ENCODE data around the gene C6orf118. TPM values are rescaled to one million over a fixed set of nuclear protein-coding genes. Genes with fewer than 3 reads are reported as not detected.
A peak's percentile ranks its signal among the peaks of the same experiment; 100 is the strongest.

Gene C6orf118
- total and polyA plus RNA-seq, 2 experiments from 2014 or later: not detected

GRCh38 chr6:165232731-165233488 lies 76.5 kb downstream of the C6orf118 start:
- DNase-seq: no peak
- no peak overlapping the region for H3K9ac ChIP-seq
- WGBS, 2 experiments (ENCODE audit: low coverage in 1 of 2, low lambda C conversion rate in 2 of 2, missing lambda C conversion rate in 2 of 2): 87 to 90% methylated on average over 8 of the region's 8 CpGs
- peaks cover 26% of the 10 kb centered on the region for H3K4me1 ChIP-seq (ENCODE audit: insufficient read depth)
- no peaks in the 10 kb centered on the region for H3K9me3 ChIP-seq (ENCODE audit: low read depth)
- in situ Hi-C loops (cut with MboI): loop anchor here (5.0 to 25.0 kb wide), 3 partner anchors 181 to 1671 kb away; no protein-coding TSS in a partner anchor
- no peak overlapping the region for H3K4me3 ChIP-seq
- H3K4me2 ChIP-seq (ENCODE audit: unreplicated experiment): no peak overlapping the region
- no peaks in the 10 kb centered on the region for H3K79me2 ChIP-seq (ENCODE audit: insufficient read depth)
- TF ChIP-seq EZH2phosphoT487 (IDR thresholded peaks at IDR 0.05; ENCODE audit: insufficient read depth, low read depth) (no peak), EZH2 (IDR thresholded peaks at IDR 0.05; ENCODE audit: insufficient read depth, poor library complexity, severe bottlenecking) (no peak)
- H3F3A ChIP-seq (ENCODE audit: insufficient read depth): peaks cover 22% of the 10 kb centered on the region
- H4K20me1 ChIP-seq (ENCODE audit: insufficient read depth): no peaks in the 10 kb centered on the region
- no peak overlapping the region for H3K27ac ChIP-seq
- H2AFZ ChIP-seq: no peak overlapping the region
- H3K27me3 ChIP-seq (replicated peaks; ENCODE audit: insufficient read depth): no peaks in the 10 kb centered on the region
- H3K36me3 ChIP-seq (ENCODE audit: low read depth): no peaks in the 10 kb centered on the region
- no peaks in the 10 kb centered on the region for H3K9me2 ChIP-seq (ENCODE audit: insufficient read depth)

GRCh38 chr6:165231581-165232561 lies 77.5 kb downstream of the C6orf118 start:
- Histone ChIP-seq H3K27me3 (replicated peaks; ENCODE audit: insufficient read depth) (no peaks in the 10 kb centered on the region), H4K20me1 (ENCODE audit: insufficient read depth) (no peaks in the 10 kb centered on the region), H3K9me3 (ENCODE audit: low read depth) (no peaks in the 10 kb centered on the region), H3K79me2 (ENCODE audit: insufficient read depth) (no peaks in the 10 kb centered on the region), H3K36me3 (ENCODE audit: low read depth) (no peaks in the 10 kb centered on the region), H3K9me2 (ENCODE audit: insufficient read depth) (no peaks in the 10 kb centered on the region), H3F3A (ENCODE audit: insufficient read depth) (peaks cover 29% of the 10 kb centered on the region), H3K4me2 (ENCODE audit: unreplicated experiment) (peak overlapping the region; percentile 53), H3K4me3 (no peak overlapping the region), H3K9ac (peak overlapping the region; percentile 50), H3K27ac (peak overlapping the region; percentile 61), H2AFZ (peak overlapping the region; percentile 58), H3K4me1 (ENCODE audit: insufficient read depth) (peaks cover 35% of the 10 kb centered on the region)
- 56 to 57% methylated on average over 17 of the region's 17 CpGs for WGBS, 2 experiments (ENCODE audit: low coverage in 1 of 2, low lambda C conversion rate in 2 of 2, missing lambda C conversion rate in 2 of 2)
- DNase-seq: peak; percentile 85
- TF ChIP-seq EZH2 (IDR thresholded peaks at IDR 0.05; ENCODE audit: insufficient read depth, poor library complexity, severe bottlenecking) (no peak), EZH2phosphoT487 (IDR thresholded peaks at IDR 0.05; ENCODE audit: insufficient read depth, low read depth) (no peak)
- in situ Hi-C loops (cut with MboI): loop anchor here (5.0 to 25.0 kb wide), 3 partner anchors 180 to 1670 kb away; no protein-coding TSS in a partner anchor

GRCh38 chr6:165231177-165231576 lies 78.2 kb downstream of the C6orf118 start:
- Histone ChIP-seq H2AFZ (peak overlapping the region; percentile 58; the same call in 1 of the 2 replicates), H3K27me3 (replicated peaks; ENCODE audit: insufficient read depth) (no peaks in the 10 kb centered on the region), H3K36me3 (ENCODE audit: low read depth) (no peaks in the 10 kb centered on the region), H3F3A (ENCODE audit: insufficient read depth) (peaks cover 32% of the 10 kb centered on the region), H3K4me1 (ENCODE audit: insufficient read depth) (peaks cover 36% of the 10 kb centered on the region), H3K9ac (peak overlapping the region; percentile 50; the same call in 1 of the 2 replicates), H4K20me1 (ENCODE audit: insufficient read depth) (no peaks in the 10 kb centered on the region), H3K27ac (peak overlapping the region; percentile 61), H3K9me3 (ENCODE audit: low read depth) (no peaks in the 10 kb centered on the region), H3K4me2 (ENCODE audit: unreplicated experiment) (peak overlapping the region; percentile 53), H3K9me2 (ENCODE audit: insufficient read depth) (no peaks in the 10 kb centered on the region), H3K79me2 (ENCODE audit: insufficient read depth) (no peaks in the 10 kb centered on the region), H3K4me3 (no peak overlapping the region)
- in situ Hi-C loops (cut with MboI): loop anchor here (5.0 to 25.0 kb wide), 3 partner anchors 179 to 1669 kb away; no protein-coding TSS in a partner anchor
- DNase-seq: no peak
- 63 to 68% methylated on average over 3 of the region's 3 CpGs for WGBS, 2 experiments (ENCODE audit: low coverage in 1 of 2, low lambda C conversion rate in 2 of 2, missing lambda C conversion rate in 2 of 2)
- TF ChIP-seq EZH2 (IDR thresholded peaks at IDR 0.05; ENCODE audit: insufficient read depth, poor library complexity, severe bottlenecking): no peak
- no peak for TF ChIP-seq EZH2phosphoT487 (IDR thresholded peaks at IDR 0.05; ENCODE audit: insufficient read depth, low read depth)

Measured in GM23248 (cell line).